IMR-90 (cell line): ENCODE measurements around the gene SLC38A3.

ENCODE experiments used
- CEBPB ChIP-seq: IDR thresholded peaks from 2 replicates; pipeline ENCODE4 v1.6.1; 2012; ENCODE audit warnings: low read depth, low read length, improper control_type of control experiment
- CHD1 ChIP-seq: IDR thresholded peaks from 2 replicates; pipeline ENCODE4 v1.6.1; 2012; ENCODE audit warnings: low read depth, low read length, improper control_type of control experiment
- FOS ChIP-seq: fragments of 150-350 bp; IDR thresholded peaks from 2 replicates; pipeline ENCODE4 v1.6.1; 2016; ENCODE audit warnings: low read depth, low read length
- MAFK ChIP-seq: IDR thresholded peaks from 2 replicates; pipeline ENCODE4 v1.6.1; 2012; ENCODE audit warnings: low read depth, low read length, improper control_type of control experiment
- MXI1 ChIP-seq: IDR thresholded peaks from 2 replicates; pipeline ENCODE4 v1.6.1; 2012; ENCODE audit warnings: low read depth, mild to moderate bottlenecking, low read length, moderate library complexity, borderline replicate concordance
- NFE2L2 ChIP-seq: fragments of 150-350 bp; IDR thresholded peaks from 2 replicates; pipeline ENCODE4 v1.6.1; 2016; ENCODE audit warnings: low read depth, mild to moderate bottlenecking, low read length
- POLR2A ChIP-seq: IDR thresholded peaks from 2 replicates; pipeline ENCODE4 v1.6.1; 2012; ENCODE audit warnings: mild to moderate bottlenecking, low read depth, low read length
- RCOR1 ChIP-seq: IDR thresholded peaks from 2 replicates; pipeline ENCODE4 v1.6.1; 2012; ENCODE audit warnings: mild to moderate bottlenecking, low read length, improper control_type of control experiment; ENCODE audit not compliant: insufficient replicate concordance
- RFX5 ChIP-seq: IDR thresholded peaks from 2 replicates; pipeline ENCODE4 v1.8.0; 2012; ENCODE audit warnings: low read depth, mild to moderate bottlenecking, low read length, moderate library complexity
- SMC3 ChIP-seq: fragments of 150-350 bp; IDR thresholded peaks from 2 replicates; pipeline ENCODE4 v1.6.1; 2016; ENCODE audit warnings: low read depth, mild to moderate bottlenecking, antibody characterized with exemption, low read length, moderate library complexity
- USF2 ChIP-seq: fragments of 150-350 bp; IDR thresholded peaks from 2 replicates; pipeline ENCODE4 v1.6.1; 2017; ENCODE audit warnings: mild to moderate bottlenecking, antibody characterized with exemption, low read length, low read depth
- TF ChIP-seq, protein P1 (sequence below): conservative IDR thresholded peaks from 2 replicates; pipeline ENCODE4 v1.5.1; 2012; ENCODE audit warnings: mild to moderate bottlenecking, low read depth, low read length, improper control_type of control experiment

DNA sequence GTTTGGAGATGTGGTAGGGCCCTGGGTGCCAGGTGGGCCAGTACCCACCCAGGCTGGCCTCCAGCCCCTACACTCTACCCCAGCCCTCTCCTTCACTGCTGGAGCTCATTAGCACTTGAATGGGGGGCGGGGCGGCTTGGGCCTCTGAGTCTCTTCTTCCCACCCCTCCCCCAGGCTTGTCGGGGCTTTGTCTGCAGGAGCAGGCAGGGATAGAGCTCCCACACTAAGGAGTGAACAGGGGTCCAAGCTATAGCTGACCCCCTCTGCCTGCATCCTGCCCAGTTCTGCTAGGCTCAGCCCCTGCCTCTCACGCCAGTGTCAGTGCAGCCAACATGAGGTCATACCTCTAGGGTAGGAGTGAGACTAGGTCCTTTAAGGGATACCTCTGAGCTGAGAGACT, 36.1 kb downstream of the SLC38A3 start:
- TF ChIP-seq NFE2L2 = no peak
- TF ChIP-seq POLR2A = no peak
- TF ChIP-seq, protein P1, sequence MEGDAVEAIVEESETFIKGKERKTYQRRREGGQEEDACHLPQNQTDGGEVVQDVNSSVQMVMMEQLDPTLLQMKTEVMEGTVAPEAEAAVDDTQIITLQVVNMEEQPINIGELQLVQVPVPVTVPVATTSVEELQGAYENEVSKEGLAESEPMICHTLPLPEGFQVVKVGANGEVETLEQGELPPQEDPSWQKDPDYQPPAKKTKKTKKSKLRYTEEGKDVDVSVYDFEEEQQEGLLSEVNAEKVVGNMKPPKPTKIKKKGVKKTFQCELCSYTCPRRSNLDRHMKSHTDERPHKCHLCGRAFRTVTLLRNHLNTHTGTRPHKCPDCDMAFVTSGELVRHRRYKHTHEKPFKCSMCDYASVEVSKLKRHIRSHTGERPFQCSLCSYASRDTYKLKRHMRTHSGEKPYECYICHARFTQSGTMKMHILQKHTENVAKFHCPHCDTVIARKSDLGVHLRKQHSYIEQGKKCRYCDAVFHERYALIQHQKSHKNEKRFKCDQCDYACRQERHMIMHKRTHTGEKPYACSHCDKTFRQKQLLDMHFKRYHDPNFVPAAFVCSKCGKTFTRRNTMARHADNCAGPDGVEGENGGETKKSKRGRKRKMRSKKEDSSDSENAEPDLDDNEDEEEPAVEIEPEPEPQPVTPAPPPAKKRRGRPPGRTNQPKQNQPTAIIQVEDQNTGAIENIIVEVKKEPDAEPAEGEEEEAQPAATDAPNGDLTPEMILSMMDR = no peak
- TF ChIP-seq FOS = no peak
- TF ChIP-seq RFX5 = no peak
- TF ChIP-seq CEBPB = no peak
- TF ChIP-seq SMC3 = no peak
- no peak for TF ChIP-seq MXI1
- TF ChIP-seq MAFK = no peak
- no peak for TF ChIP-seq RCOR1
- TF ChIP-seq USF2 = no peak
- no peak for TF ChIP-seq CHD1
